GM21717 (cell line): ENCODE results near the gene ICAM1.
"Not testable (repeated sequence)": the region's sequence is repeated elsewhere in the genome, so short reads cannot be mapped to it uniquely, and the experiment has no call there.

Experiments used
- ATAC-seq: cut with Tn5 transposase; IDR thresholded peaks from one replicate; pipeline ENCODE4 v1.9.1; 2021; ENCODE audit warnings: mild to moderate bottlenecking, moderate library complexity; ENCODE audit not compliant: unreplicated experiment

Gene ICAM1

GRCh38 chr19:10270616-10271394 is at the start of gene ICAM1:
Gene ICAM1, plus strand, starts transcription at chr19:10271120. Its CDS starts 40 bp downstream, at chr19:10271160.
- peak; percentile 31 for ATAC-seq

GRCh38 chr19:10222201-10222890 is 48.6 kb upstream of the ICAM1 start:
- no peak for ATAC-seq

- ATAC-seq = no peak
Observed at GRCh38 chr19:10223488-10224213, 47.3 kb upstream of the ICAM1 start.

GRCh38 chr19:10224337-10224736 is 46.6 kb upstream of the ICAM1 start:
- no peak for ATAC-seq

GRCh38 chr19:10226021-10226375 is 44.9 kb upstream of the ICAM1 start:
- no peak for ATAC-seq

GRCh38 chr19:10226376-10227025 is 44.4 kb upstream of the ICAM1 start:
- ATAC-seq = no peak

GRCh38 chr19:10227026-10227971 is 43.6 kb upstream of the ICAM1 start:
- no peak for ATAC-seq

- ATAC-seq = no peak
Observed at GRCh38 chr19:10228393-10228792, 42.5 kb upstream of the ICAM1 start.

GRCh38 chr19:10228920-10229319 is 42.0 kb upstream of the ICAM1 start:
- no peak for ATAC-seq

- no peak for ATAC-seq
Observed at GRCh38 chr19:10230173-10230860, 40.6 kb upstream of the ICAM1 start.

GRCh38 chr19:10230861-10231611 is 39.9 kb upstream of the ICAM1 start, which contains the start of gene S1PR2:
Gene S1PR2, minus strand, starts transcription at chr19:10231331. Its CDS starts 6,426 bp downstream, at chr19:10224905.
- ATAC-seq = no peak

- ATAC-seq = no peak
Observed at GRCh38 chr19:10231612-10232228, 39.2 kb upstream of the ICAM1 start.

- ATAC-seq = no peak
Observed at GRCh38 chr19:10233946-10234345, 37.0 kb upstream of the ICAM1 start.

GRCh38 chr19:10235003-10235402 is 35.9 kb upstream of the ICAM1 start:
- no peak for ATAC-seq

- ATAC-seq = not testable (repeated sequence)
Observed at GRCh38 chr19:10235409-10235808, 35.5 kb upstream of the ICAM1 start.

GRCh38 chr19:10237702-10238101 is 33.2 kb upstream of the ICAM1 start:
- no peak for ATAC-seq

GRCh38 chr19:10238172-10238783 is 32.6 kb upstream of the ICAM1 start:
- ATAC-seq = no peak
